HUES6 (cell line): Measurements from ENCODE around the gene PIR.

Experiments used
- H3K27ac ChIP-seq: 2 replicates; pipeline ENCODE4 v1.7.0; 2013; ENCODE audit warnings: low read depth, mild to moderate bottlenecking, low read length, inconsistent platforms
- H3K27me3 ChIP-seq: 2 replicates; pipeline ENCODE4 v1.6.1; 2013; ENCODE audit warnings: low read length; ENCODE audit not compliant: control insufficient read depth, insufficient read depth
- H3K36me3 ChIP-seq: 2 replicates; pipeline ENCODE4 v1.6.1; 2013; ENCODE audit warnings: low read length; ENCODE audit not compliant: control insufficient read depth, insufficient read depth
- H3K4me1 ChIP-seq: 2 replicates; pipeline ENCODE4 v1.6.1; 2013; ENCODE audit warnings: low read length; ENCODE audit not compliant: control insufficient read depth, insufficient read depth
- H3K4me3 ChIP-seq: 2 replicates; pipeline ENCODE4 v1.5.1; 2013; ENCODE audit warnings: low read depth, low read length
- H3K9ac ChIP-seq: one replicate; pipeline ENCODE4 v1.6.1; 2013; ENCODE audit warnings: mild to moderate bottlenecking, low read length
- H3K9me3 ChIP-seq: 2 replicates; pipeline ENCODE4 v1.6.1; 2013; ENCODE audit warnings: low read depth, low read length; ENCODE audit not compliant: control insufficient read depth, insufficient read depth

The PIR gene

DNA sequence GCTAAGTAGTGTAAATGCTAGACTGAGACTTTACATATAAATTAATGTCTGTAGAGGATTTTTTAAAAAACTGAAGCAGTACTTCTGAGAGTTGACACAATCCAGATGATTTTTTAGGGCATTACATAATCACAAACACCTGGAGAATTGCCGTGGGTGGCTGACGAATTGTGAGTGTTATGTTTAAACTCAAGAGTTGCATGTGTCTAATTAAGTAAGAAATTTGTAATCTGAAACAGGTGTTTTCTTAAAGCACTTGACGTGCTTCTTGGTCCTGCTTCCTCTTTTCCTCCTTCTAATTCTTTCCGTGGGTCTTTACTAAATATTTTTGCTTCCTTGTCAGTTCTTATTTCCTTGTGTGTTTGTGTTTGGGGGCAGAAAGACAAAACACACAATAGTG lies 27.8 kb downstream of the PIR start:
- H3K27me3 ChIP-seq = no peaks in the 10 kb centered on the region; the same call in 1 of the 2 replicates
- no peak overlapping the region for H3K4me3 ChIP-seq
- no peak overlapping the region for H3K27ac ChIP-seq
- no peaks in the 10 kb centered on the region for H3K9me3 ChIP-seq
- H3K4me1 ChIP-seq = peaks cover 4% of the 10 kb centered on the region; the same call in 1 of the 2 replicates
- H3K9ac ChIP-seq = no peak overlapping the region
- no peaks in the 10 kb centered on the region; the same call in 1 of the 2 replicates for H3K36me3 ChIP-seq

DNA sequence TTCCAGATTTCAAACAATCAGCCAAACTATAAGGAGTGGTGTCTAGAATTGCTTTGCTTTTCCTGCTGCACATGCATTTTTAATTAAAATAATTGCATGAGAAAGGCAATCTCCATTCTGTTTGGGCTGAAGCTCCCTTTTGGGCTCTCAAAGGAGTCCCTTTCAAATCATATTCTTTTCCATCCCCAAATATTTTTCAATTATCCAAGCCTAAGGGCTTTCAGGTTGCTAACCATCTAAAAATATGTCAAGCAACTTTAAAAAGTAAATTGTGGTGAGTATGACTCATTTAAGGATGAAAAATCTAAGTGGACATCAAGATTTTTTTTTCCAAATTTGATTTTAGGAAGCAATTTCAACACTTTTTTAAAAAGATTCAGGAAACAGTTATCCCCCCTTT lies 28.4 kb downstream of the PIR start:
- no peaks in the 10 kb centered on the region; the same call in 1 of the 2 replicates for H3K27me3 ChIP-seq
- no peak overlapping the region for H3K27ac ChIP-seq
- no peaks in the 10 kb centered on the region for H3K9me3 ChIP-seq
- no peaks in the 10 kb centered on the region; the same call in 1 of the 2 replicates for H3K36me3 ChIP-seq
- peaks cover 4% of the 10 kb centered on the region; the same call in 1 of the 2 replicates for H3K4me1 ChIP-seq
- H3K4me3 ChIP-seq = no peak overlapping the region
- no peak overlapping the region for H3K9ac ChIP-seq

DNA sequence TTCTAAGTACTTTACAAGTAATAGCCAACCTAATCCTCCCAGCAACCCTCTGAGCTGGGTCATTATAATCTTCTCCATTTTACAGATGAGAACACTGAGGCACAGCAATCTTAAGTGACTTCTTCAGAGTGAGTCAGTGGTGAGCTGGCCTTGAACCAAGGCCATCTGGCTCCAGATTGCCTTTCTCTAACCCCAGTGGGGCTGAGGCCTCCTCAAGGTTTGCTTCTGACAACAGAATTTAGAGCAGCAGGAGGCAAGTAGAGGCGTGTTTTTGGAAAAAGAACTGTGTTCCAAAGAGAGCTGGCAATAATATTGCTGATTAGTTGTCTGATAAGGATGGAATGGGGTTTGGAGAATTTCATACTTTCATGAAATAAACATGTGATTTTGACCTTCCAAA lies 41.2 kb downstream of the PIR start:
- peaks cover 18% of the 10 kb centered on the region; the same call in 1 of the 2 replicates for H3K27me3 ChIP-seq
- no peaks in the 10 kb centered on the region for H3K9me3 ChIP-seq
- no peak overlapping the region for H3K9ac ChIP-seq
- H3K4me3 ChIP-seq = no peak overlapping the region
- H3K36me3 ChIP-seq = 0 out of 2 replicates have a peak, but pooled peaks cover 7% of the 10 kb centered on the region
- H3K4me1 ChIP-seq = no peaks in the 10 kb centered on the region
- H3K27ac ChIP-seq = no peak overlapping the region

GRCh38 chrX:15448010-15448639 lies 45.0 kb downstream of the PIR start:
- Histone ChIP-seq H3K9ac (no peak overlapping the region), H3K27ac (no peak overlapping the region), H3K9me3 (no peaks in the 10 kb centered on the region), H3K4me3 (no peak overlapping the region), H3K27me3 (peaks cover 11% of the 10 kb centered on the region; the same call in 1 of the 2 replicates), H3K36me3 (no peaks in the 10 kb centered on the region), H3K4me1 (no peaks in the 10 kb centered on the region)

- no peak overlapping the region for H3K9ac ChIP-seq
- H3K27me3 ChIP-seq = peaks cover 11% of the 10 kb centered on the region; the same call in 1 of the 2 replicates
- no peaks in the 10 kb centered on the region for H3K36me3 ChIP-seq
- H3K27ac ChIP-seq = no peak overlapping the region
- H3K4me1 ChIP-seq = no peaks in the 10 kb centered on the region
- H3K4me3 ChIP-seq = no peak overlapping the region
- no peaks in the 10 kb centered on the region for H3K9me3 ChIP-seq
Observed at GRCh38 chrX:15441464-15441863, 51.7 kb downstream of the PIR start.

DNA sequence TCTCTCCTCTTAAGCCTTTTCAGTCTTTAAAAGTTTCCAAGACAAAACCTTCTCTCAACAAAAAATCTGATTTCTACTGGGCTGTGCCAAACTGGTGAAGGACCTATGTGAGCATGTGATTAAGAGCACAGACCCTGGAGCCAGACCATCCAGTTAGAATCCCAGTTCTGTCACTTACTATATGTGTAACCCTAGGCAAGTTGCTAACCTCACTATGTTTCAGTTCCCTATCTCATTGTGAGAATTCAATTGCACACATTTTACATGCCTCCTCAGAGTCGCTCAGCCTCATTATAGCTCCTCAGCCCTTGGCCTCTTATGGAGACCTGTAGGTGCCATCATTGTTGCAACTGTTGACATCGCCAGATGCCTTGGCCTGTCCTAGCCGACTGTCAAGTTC lies 54.8 kb downstream of the PIR start:
- H3K9ac ChIP-seq = no peak overlapping the region
- peaks cover 22% of the 10 kb centered on the region for H3K27me3 ChIP-seq
- no peaks in the 10 kb centered on the region for H3K36me3 ChIP-seq
- no peaks in the 10 kb centered on the region for H3K4me1 ChIP-seq
- no peak overlapping the region for H3K4me3 ChIP-seq
- no peak overlapping the region for H3K27ac ChIP-seq
- no peaks in the 10 kb centered on the region for H3K9me3 ChIP-seq

- no peaks in the 10 kb centered on the region for H3K9me3 ChIP-seq
- no peaks in the 10 kb centered on the region for H3K4me1 ChIP-seq
- no peak overlapping the region for H3K9ac ChIP-seq
- no peak overlapping the region for H3K4me3 ChIP-seq
- H3K27me3 ChIP-seq = peaks cover 28% of the 10 kb centered on the region
- no peaks in the 10 kb centered on the region for H3K36me3 ChIP-seq
- no peak overlapping the region for H3K27ac ChIP-seq
Observed at GRCh38 chrX:15437724-15438123, 55.4 kb downstream of the PIR start.

GRCh38 chrX:15435836-15436619 lies 57.1 kb downstream of the PIR start:
- H3K36me3 ChIP-seq = no peaks in the 10 kb centered on the region
- peaks cover 31% of the 10 kb centered on the region for H3K27me3 ChIP-seq
- no peak overlapping the region for H3K27ac ChIP-seq
- no peaks in the 10 kb centered on the region for H3K9me3 ChIP-seq
- H3K4me3 ChIP-seq = no peak overlapping the region
- H3K9ac ChIP-seq = no peak overlapping the region
- no peaks in the 10 kb centered on the region for H3K4me1 ChIP-seq

GRCh38 chrX:15434205-15434604 lies 58.9 kb downstream of the PIR start:
- no peaks in the 10 kb centered on the region for H3K9me3 ChIP-seq
- H3K27me3 ChIP-seq = peaks cover 28% of the 10 kb centered on the region
- no peaks in the 10 kb centered on the region for H3K4me1 ChIP-seq
- H3K36me3 ChIP-seq = no peaks in the 10 kb centered on the region
- no peak overlapping the region for H3K9ac ChIP-seq
- H3K27ac ChIP-seq = no peak overlapping the region
- no peak overlapping the region for H3K4me3 ChIP-seq

GRCh38 chrX:15430584-15430983 lies 62.5 kb downstream of the PIR start:
- no peak overlapping the region for H3K4me3 ChIP-seq
- H3K27me3 ChIP-seq = peaks cover 24% of the 10 kb centered on the region
- H3K27ac ChIP-seq = no peak overlapping the region
- H3K4me1 ChIP-seq = no peaks in the 10 kb centered on the region
- no peaks in the 10 kb centered on the region for H3K9me3 ChIP-seq
- H3K9ac ChIP-seq = no peak overlapping the region
- no peaks in the 10 kb centered on the region for H3K36me3 ChIP-seq

GRCh38 chrX:15430076-15430475 lies 63.1 kb downstream of the PIR start:
- H3K4me1 ChIP-seq = no peaks in the 10 kb centered on the region
- H3K36me3 ChIP-seq = no peaks in the 10 kb centered on the region
- no peaks in the 10 kb centered on the region for H3K9me3 ChIP-seq
- no peak overlapping the region for H3K4me3 ChIP-seq
- H3K27me3 ChIP-seq = peaks cover 24% of the 10 kb centered on the region
- H3K9ac ChIP-seq = no peak overlapping the region
- H3K27ac ChIP-seq = no peak overlapping the region
